Endothelial cell of hepatic sinusoid (primary cell): ENCODE measurements around the gene APOBEC3A.
"Not testable (repeated sequence)": the region's sequence is repeated elsewhere in the genome, so short reads cannot be mapped to it uniquely, and the experiment has no call there.

ENCODE experiments used
- in situ Hi-C: cut with HindIII; loops from 2 replicates; pipeline ENCODE4 v1.10.0; 2017; ENCODE audit warnings: low sequenced_read_pairs

Gene APOBEC3A

DNA sequence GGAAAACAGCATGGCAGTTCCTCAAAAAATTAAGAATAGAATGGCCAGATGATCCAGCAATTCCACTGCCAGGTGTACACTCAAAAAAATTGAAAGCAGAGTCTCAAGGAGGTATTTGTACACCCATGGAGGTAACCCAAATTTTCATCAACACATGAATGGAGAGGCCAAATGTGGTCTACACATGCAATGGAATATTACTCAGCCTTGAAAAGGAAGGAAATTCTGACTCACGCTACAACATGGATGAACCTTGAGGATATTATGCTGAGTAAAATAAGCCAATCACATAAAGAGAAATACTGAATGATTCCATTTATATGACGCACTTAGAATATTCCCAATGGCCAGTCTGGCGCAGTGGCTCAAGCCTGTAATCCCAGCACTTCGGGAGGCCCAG, 19.9 kb downstream of the APOBEC3A start:
- in situ Hi-C loops: not testable (repeated sequence)

DNA sequence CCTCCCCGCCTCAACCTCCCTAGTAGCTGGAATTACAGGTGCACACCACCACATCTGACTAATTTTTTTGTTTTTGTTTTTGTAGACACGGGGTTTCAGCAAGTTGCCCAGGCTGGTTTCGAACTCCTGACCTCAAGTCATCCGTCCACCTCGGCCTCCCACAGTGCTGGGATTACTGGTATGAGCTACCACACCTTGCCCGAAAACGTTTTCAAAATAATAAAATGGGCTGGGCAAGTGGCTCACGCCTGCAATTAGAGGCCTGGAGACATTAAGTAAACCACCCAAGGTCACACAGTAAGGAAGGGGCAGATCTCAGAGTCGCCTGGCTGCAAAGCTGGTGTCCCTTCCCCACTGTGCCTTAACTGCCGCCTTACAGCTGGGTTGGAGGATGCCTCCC, 23.2 kb downstream of the APOBEC3A start:
- in situ Hi-C loops: not testable (repeated sequence)

DNA sequence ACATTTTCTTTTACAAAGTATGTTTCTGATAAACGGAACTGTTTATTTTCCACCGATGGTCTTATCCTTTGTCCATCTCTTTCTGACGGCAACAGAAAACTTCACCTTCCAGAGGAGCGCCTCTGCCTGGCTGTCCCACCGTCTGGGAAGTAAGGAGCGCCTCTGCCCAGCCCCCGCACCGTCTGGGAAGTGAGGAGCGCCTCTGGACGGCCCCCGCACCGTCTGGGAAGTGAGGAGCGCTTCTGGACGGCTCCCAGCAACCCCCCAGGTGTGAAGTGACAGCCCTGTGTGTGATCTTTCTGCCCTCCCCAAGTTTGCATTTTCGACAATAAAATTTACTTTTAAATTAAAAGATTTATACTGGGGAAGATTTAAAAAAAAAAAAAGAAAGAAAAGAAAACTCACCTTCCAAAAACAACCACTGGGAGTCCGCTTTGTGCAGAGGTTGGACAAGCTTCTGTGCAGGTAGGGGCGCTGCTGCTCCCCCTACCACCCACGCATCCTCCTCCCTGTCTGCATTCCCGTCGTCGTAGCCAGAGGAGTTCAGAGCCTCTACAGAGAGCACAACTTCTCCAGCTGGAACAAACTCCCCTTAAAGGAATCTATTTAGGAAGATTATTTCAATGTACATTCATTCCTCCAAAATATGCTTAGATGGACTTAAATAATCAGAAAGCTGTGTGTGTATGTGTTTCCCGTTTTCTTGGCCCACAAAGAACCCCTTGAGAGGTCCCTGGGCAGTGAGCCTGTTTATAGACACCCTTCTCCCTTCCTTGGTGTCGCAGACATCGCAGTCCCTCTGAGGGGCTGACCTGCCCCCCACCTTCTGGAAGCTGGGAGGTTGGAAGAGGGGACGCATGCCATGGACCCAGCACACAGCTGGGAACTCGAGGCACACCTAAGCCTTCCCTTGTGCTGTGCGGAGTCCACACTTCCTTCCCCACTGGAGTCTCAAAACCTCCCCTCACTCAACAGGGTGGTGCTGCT, 23.9 kb downstream of the APOBEC3A start:
- in situ Hi-C loops: no loop called here

DNA sequence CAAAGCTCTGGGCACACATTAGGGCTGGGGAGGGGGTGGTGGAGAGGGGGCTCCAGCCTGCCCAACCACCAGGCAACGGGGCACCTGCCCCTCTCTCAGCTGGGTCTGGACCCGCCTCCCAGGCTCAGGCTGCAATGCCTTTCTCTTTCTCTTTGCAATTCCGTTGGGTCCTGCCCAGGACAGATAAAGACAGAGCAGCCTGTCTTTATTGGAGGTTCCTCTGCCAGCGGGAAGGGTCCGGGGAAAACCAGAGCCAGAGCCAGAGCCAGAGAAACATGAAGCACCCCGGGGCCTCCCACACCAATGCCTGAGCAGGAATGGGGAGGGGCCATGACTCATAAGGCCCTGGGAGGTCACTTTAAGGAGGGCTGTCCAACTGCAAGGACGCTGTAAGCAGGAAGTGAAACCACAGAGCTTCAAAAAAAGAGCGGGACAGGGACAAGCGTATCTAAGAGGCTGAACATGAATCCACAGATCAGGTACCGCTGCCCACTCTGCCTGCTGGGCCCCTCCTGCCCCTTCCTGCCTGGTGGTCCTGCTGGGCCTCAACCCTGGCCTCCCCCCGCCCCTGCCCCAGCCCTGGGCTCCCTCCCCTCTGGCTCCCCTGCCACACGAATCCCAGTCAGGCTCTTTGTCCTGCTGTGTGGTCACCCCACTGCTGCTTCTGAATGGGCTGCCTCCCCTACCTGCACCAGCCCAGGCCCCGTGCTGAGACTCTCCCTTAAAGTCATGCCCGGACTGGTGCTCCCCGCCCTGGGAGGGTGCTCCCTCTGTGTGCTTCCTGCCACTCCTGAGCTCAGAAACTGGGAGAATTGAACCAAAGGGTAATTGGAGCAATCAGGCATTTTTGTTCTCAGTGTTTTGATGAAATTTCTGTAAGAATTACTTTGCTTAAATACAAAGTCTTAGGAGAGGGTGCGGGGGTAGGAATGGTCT, 24.9 kb downstream of the APOBEC3A start, which contains the start of gene APOBEC3B:
TSS of gene APOBEC3B (plus strand) at position 356 of the 936 bp plus-strand sequence. CDS start at position 463, 107 bp downstream.
- in situ Hi-C loops: no loop called here

DNA sequence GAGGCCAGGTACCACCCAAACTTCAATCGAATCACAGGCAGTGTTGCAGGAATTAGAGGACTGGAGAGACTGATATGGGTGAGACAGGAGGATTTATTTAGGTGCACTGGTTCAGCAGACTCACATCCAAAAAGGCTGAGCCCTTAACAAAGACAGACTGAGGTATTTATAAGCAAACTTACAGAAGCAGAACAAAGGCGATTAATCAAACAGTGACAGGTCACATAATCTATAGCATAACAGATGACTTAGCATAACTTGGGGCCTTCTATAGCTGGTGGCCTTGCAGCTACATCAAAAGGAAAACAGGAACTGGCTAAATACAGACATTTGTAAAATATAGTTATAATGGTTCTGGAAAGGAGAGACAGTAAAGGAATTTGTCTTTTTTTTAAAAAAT, 26.8 kb downstream of the APOBEC3A start:
- in situ Hi-C loops: no loop called here

DNA sequence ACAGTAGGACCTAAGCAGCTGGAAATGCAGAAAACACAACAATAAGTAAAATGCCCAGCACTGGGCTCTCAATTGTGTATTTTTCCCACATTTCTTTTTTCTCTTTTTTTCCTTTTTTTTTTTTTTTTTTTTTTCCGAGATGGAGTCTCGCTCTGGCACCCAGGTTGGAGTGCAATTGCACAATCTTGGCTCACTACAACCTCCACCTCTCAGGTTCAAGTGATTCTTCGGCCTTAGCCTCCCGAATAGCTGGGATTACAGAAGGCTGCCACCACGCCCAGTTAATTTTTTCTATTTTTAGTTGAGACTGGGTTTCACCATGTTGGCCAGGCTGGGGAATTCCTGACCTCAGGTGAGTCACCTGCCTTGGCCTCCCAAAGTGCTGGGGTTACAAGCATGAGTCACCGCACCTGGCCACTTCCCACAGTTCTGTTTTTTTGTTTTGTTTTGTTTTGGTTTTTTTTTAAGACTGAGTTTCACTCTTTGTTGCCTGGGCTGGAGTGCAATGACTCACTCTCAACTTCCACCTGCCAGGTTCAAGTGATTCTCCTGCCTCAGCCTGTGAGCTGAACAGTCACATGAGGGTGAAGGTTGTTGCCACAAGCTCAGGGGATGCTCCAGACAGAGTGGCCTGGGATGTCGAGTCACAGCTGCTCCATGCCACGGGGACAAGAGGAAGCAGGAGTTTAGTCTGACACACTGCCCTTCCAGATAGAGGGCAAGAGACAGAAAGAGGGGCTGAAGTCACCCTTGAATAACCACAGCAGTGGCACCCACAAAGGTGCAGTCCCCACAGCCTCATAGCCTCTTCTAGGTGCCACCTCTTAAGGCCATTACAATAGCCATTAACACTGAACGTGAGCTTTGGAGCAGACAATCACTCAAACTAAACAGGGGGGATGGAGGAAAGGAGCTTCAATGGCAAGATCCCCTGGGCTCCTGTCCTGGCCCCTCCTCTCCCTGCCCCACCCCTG, 27.7 kb downstream of the APOBEC3A start:
- in situ Hi-C loops: not testable (repeated sequence)

DNA sequence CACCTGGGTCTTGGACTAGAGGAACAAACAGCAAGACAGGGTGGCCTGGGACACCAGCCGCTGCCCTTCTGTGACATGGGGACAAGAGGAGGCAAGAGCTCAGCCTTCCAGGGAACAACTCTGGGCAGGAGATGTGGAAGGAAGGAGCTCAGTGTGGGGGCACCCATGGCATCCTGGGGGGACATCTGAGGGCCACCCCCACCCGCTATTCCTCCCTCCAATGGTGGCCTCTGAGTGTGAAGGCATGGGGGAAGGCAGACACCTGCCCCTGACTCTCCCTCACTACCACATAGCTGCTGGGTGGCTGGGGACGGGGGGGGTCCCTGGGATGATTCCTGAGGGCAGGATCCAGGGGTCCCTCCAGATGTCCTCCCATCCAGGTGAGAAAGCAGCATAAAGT, 29.2 kb downstream of the APOBEC3A start:
- in situ Hi-C loops: no loop called here

DNA sequence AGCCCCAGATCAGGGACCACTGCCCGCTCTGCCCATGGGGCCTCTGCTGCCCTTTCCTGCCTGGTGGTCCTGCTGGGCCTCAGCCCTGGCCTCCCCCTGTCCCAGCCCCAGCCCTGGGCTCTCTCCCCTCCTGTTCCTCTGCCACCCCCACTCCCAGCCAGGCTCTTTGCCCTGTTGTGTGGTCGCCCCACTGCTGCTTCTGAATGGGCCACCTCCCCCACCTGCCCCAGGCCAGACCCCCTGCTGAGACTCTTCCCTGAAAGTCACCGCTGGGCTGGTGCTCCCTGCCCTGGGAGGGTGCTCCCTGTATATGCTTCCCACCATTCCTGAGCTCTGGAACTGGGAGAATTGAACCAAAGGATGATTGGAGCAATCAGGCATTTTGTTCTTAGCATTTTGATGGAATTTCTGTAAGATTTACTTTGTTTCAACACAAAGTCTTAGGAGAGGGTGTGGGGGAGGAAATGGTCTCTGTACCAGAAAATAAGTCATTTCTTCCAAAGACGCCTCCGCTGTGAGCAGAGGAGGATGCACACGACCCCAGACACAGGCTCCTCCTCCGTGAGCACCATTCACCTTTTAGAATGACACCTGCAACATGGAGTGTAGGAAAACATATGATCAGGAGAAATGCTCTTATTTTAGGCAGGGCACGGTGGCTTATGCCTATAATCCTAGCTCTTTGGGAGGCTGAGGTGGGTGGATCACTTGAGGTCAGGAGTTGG, 29.9 kb downstream of the APOBEC3A start:
- in situ Hi-C loops: no loop called here

DNA sequence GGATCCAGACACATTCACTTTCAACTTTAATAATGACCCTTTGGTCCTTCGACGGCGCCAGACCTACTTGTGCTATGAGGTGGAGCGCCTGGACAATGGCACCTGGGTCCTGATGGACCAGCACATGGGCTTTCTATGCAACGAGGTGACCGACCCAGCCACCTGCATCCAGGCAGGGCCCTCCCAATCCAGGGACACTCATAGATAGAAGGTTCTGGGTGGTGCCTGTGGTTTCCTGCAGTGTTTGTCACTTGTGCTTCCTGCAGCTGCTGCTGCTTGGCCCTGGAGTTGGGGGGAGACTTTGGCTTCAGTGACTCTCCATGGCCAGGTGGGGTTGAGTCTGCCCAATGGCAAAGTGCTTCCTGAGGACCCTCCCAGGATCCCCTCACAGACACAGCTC, 32.1 kb downstream of the APOBEC3A start:
- in situ Hi-C loops: no loop called here

DNA sequence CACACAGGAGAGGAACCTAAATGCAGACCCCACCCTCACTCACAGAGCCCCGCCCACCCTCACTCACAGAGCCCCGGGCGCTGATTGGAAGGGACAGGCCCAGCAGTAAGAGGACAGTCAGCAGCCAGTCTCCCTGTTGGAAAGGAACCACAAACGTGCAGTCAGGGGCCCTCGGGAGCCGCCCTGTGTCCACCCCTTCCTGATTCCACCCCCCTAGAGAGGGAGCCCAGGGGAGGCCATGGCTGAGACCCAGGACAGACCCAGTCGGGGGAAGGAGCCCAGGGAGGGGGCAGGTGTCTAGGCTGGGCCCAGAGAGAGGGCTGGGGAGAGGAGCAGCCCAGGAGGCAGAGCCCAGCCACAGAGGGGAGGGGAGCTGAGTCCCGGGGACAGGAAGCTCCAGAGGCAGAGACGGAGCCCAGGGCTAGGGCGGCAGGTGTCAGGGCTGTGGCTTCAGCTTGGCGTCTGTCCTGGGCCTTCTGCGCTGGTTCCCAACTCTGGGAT, 35.5 kb downstream of the APOBEC3A start:
- in situ Hi-C loops: not testable (repeated sequence)

DNA sequence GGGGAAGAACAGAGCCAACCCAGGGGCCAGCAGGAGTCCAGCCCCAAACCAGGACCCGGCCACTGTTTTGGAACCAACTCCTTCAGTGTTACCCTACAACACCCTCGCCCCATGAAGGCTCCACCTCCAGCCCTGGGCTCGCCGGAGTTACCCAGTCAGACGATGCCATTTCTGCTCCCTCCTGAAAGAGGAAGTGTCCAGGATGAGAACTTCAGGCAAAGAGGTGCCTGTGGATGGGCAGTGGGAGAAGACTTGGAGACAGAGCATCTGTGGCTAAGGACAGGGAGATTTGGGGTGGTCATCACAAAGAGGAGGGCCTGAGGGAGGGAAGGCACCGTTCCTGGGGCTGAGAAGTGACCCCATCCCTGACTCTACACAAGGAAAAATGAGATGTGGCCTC, 38.7 kb downstream of the APOBEC3A start:
- in situ Hi-C loops: no loop called here

DNA sequence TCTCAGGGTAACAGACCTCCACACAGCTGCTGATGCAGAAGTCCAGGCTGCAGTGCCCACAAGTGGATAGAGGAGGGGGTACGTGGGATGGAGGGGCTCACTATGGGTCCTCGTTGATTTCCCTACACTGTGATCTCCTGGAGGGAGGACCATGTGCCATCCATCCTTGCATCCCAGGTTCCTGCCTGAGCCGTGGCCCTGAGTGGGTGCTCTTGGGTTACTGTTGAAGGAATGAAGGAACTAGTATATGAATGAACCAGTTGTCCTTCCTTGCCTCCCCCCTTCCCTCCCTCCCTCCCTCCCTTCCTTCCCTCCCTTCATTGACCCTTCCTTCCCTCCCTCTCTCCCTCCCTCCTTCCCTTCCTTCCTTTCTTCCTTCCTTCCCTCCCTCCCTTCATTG, 40.1 kb downstream of the APOBEC3A start:
- in situ Hi-C loops: no loop called here

DNA sequence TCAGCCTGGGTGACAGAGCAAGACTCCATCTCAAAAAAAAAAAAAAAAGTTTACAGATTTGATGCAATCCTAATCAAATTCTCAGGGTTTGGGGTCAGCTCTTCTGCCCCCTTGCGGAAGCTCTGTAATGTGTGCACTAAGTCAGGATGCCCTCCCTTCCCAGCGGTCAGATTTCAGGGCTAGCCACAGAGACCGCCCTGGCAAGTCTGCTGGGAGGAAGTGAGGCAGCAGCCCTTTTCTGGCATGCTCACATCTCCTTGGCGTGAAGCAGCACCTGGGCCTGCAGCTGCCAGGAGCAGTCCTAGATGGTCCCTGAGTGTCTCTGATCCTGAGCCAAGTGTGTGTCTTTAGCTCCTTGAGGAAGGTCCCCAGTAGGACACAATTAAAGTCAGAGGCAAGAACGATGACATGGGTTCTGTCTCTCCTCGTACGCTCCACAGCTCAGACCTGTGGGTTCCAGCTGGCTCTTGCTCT, 45.8 kb downstream of the APOBEC3A start:
- in situ Hi-C loops: no loop called here

DNA sequence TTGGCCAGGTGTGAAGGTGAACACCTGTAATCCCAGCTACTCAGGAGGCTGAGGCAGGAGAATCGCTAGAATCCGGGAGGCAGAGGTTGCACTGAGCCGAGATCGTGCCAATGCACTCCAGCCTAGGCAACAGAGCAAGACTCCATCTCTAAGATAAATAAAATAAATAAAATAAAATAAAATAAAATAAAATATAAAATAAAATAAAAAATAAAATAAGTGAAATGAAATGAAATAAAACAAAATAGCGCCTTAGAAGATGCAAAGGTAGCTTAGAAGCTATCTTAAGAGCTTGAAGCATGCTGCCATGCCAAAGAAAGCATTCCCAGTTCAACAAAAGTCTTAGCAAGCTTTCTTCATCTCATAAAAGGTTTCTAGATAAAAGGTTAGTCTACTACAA, 49.8 kb downstream of the APOBEC3A start:
- in situ Hi-C loops: loop anchor here (5.0 kb wide), 3 partner anchors 40 to 120 kb away; no protein-coding TSS in a partner anchor

DNA sequence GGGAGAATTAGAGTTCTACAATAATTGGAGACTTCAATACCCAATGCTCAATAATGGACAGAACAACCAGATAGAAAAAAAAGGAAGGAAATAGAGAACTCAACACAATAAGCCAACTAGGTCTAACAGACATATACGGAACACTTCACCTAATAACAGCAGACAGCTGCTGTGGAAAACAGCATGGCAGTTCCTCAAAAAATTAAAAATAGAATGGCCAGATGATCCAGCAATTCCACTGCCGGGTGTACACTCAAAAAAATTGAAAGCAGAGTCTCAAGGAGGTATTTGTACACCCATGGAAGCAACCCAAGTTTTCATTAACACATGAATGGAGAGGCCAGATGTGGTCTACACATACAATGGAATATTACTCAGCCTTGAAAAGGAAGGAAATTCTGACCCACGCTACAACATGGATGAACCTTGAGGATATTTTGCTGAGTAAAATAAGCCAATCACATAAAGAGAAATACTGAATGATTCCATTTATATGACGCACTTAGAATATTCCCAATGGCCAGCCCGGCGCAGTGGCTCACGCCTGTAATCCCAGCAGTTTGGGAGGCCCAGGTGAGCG, 51.0 kb downstream of the APOBEC3A start:
- in situ Hi-C loops: loop anchor here (5.0 kb wide), 3 partner anchors 39 to 119 kb away; no protein-coding TSS in a partner anchor

DNA sequence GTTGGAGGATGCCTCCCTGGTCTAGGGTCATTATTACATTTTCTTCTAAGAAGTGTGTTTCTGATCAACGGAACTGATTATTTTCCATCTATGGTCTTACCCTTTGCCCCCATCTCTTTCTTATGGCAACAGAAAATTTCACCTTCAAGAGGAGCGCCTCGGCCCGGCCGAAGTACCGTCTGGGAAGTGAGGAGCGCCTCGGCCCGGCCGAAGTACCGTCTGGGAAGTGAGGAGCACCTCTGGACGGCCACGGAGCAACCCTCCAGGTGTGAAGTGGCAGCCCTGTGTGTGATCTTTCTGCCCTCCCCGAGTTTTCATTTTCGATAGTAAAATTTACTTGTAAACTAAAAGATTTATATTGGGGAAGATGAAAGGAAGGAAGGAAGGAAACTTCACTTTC, 53.5 kb downstream of the APOBEC3A start:
- in situ Hi-C loops: no loop called here
